HEK293 (cell line): ENCODE data around the gene PHACTR1.

Experiments
- CTCF ChIA-PET: fragments of 350-600 bp; formaldehyde crosslinking; extraction: SDS; loops from one replicate; lab custom pipeline; 2021; ENCODE audit warnings: antibody characterized with exemption; lab: Yijun Ruan, JAX
- POLR2A ChIA-PET: fragments of 300-600 bp; formaldehyde crosslinking; extraction: SDS; loops from one replicate; lab custom pipeline; 2020; ENCODE audit warnings: antibody characterized with exemption, inconsistent platforms; lab: Yijun Ruan, JAX
- H3K27ac ChIP-seq: fragments of 200-500 bp; sonication (Bioruptor generic); 2 replicates; pipeline ENCODE4 v1.5.1; 2014; ENCODE audit warnings: low read depth, low read length, control low read depth, inconsistent platforms; ENCODE audit errors: extremely low read depth
- H3K36me3 ChIP-seq, 2 experiments: fragments of 200-500 bp in 1 of 2; sonication (Bioruptor generic) in 1 of 2; 1 replicate in 1 of 2; 2 replicates in 1 of 2; pipeline ENCODE4 v1.5.1; 2014 to 2017; ENCODE audit warnings: inconsistent platforms in 2 of 2, low read length in 2 of 2; ENCODE audit not compliant: control insufficient read depth in 2 of 2, insufficient read depth in 1 of 2
- H3K4me1 ChIP-seq: fragments of 200-500 bp; sonication (Bioruptor generic); 2 replicates; pipeline ENCODE4 v1.5.1; 2014; ENCODE audit warnings: mild to moderate bottlenecking, low read length, inconsistent platforms; ENCODE audit not compliant: control insufficient read depth, insufficient read depth
- H3K4me3 ChIP-seq: 2 replicates; pipeline ENCODE4 v1.5.1; 2011; ENCODE audit warnings: low read depth, mild to moderate bottlenecking, control low read depth, low read length, moderate library complexity
- H3K9me3 ChIP-seq: fragments of 200-500 bp; sonication (Bioruptor generic); 2 replicates; pipeline ENCODE4 v1.5.1; 2014; ENCODE audit warnings: low read depth, low read length, inconsistent platforms; ENCODE audit not compliant: control insufficient read depth, insufficient read depth
- AEBP2 ChIP-seq: fragments of 450-650 bp; formaldehyde crosslinking; IDR thresholded peaks from 2 replicates; pipeline ENCODE4 v1.5.1; 2016; ENCODE audit warnings: missing biosample characterization, missing genetic modification characterization, borderline replicate concordance
- BCL11B ChIP-seq: fragments of 450-650 bp; formaldehyde crosslinking; IDR thresholded peaks from 2 replicates; pipeline ENCODE4 v1.5.1; 2016; ENCODE audit warnings: low read depth, missing biosample characterization, missing genetic modification characterization
- GLIS2 ChIP-seq: fragments of 450-650 bp; formaldehyde crosslinking; IDR thresholded peaks from 2 replicates; pipeline ENCODE4 v1.5.1; 2016; ENCODE audit warnings: missing biosample characterization, missing genetic modification characterization
- KLF1 ChIP-seq: fragments of 450-650 bp; formaldehyde crosslinking; IDR thresholded peaks from 2 replicates; pipeline ENCODE4 v1.5.1; 2016; ENCODE audit warnings: missing biosample characterization, missing genetic modification characterization
- KLF9 ChIP-seq: fragments of 450-650 bp; formaldehyde crosslinking; IDR thresholded peaks from 2 replicates; pipeline ENCODE4 v1.5.1; 2016; ENCODE audit warnings: missing biosample characterization, missing genetic modification characterization, low read depth
- SALL2 ChIP-seq: fragments of 450-650 bp; formaldehyde crosslinking; IDR thresholded peaks from 2 replicates; pipeline ENCODE4 v1.5.0; 2017; ENCODE audit warnings: missing biosample characterization, mild to moderate bottlenecking, missing genetic modification characterization, borderline replicate concordance
- SCRT1 ChIP-seq: fragments of 450-650 bp; formaldehyde crosslinking; IDR thresholded peaks from 2 replicates; pipeline ENCODE4 v1.5.1; 2016; ENCODE audit warnings: missing biosample characterization, missing genetic modification characterization, borderline replicate concordance
- ZNF211 ChIP-seq: fragments of 450-650 bp; formaldehyde crosslinking; IDR thresholded peaks from 2 replicates; pipeline ENCODE4 v1.5.1; 2016; ENCODE audit warnings: low read depth, missing biosample characterization, missing genetic modification characterization
- ZNF266 ChIP-seq: fragments of 450-650 bp; formaldehyde crosslinking; IDR thresholded peaks from 2 replicates; pipeline ENCODE4 v1.5.1; 2016; ENCODE audit warnings: missing biosample characterization, missing genetic modification characterization, low read depth
- ZNF335 ChIP-seq: fragments of 450-650 bp; formaldehyde crosslinking; conservative IDR thresholded peaks from 2 replicates; pipeline ENCODE4 v1.5.1; 2016; ENCODE audit warnings: missing biosample characterization, missing genetic modification characterization
- ZNF416 ChIP-seq: fragments of 450-650 bp; formaldehyde crosslinking; IDR thresholded peaks from 2 replicates; pipeline ENCODE4 v1.5.1; 2016; ENCODE audit warnings: missing biosample characterization, missing genetic modification characterization
- ZNF488 ChIP-seq: fragments of 450-650 bp; formaldehyde crosslinking; IDR thresholded peaks from 2 replicates; pipeline ENCODE4 v1.5.1; 2016; ENCODE audit warnings: missing biosample characterization, missing genetic modification characterization
- ZNF518A ChIP-seq: fragments of 450-650 bp; formaldehyde crosslinking; conservative IDR thresholded peaks from 2 replicates; pipeline ENCODE4 v1.5.1; 2016; ENCODE audit warnings: low read depth, missing biosample characterization, missing genetic modification characterization
- ZNF544 ChIP-seq: fragments of 450-650 bp; formaldehyde crosslinking; IDR thresholded peaks from 2 replicates; pipeline ENCODE4 v1.5.0; 2017; ENCODE audit warnings: missing biosample characterization, missing genetic modification characterization
- ZNF561 ChIP-seq: fragments of 450-650 bp; IDR thresholded peaks from 2 replicates; pipeline ENCODE4 v1.5.1; 2018; ENCODE audit warnings: missing biosample characterization, missing genetic modification characterization, borderline replicate concordance
- ZNF610 ChIP-seq: fragments of 450-650 bp; formaldehyde crosslinking; IDR thresholded peaks from 2 replicates; pipeline ENCODE4 v1.5.1; 2016; ENCODE audit warnings: missing biosample characterization, missing genetic modification characterization, borderline replicate concordance
- ZNF626 ChIP-seq: fragments of 450-650 bp; sonication (Bioruptor Pico); formaldehyde crosslinking; IDR thresholded peaks from 2 replicates; pipeline ENCODE4 v1.5.1; 2018; ENCODE audit warnings: missing biosample characterization, missing genetic modification characterization, inconsistent platforms
- ZNF830 ChIP-seq: fragments of 450-650 bp; IDR thresholded peaks from 2 replicates; pipeline ENCODE4 v1.5.0; 2018; ENCODE audit warnings: missing biosample characterization, missing genetic modification characterization, low read depth, mild to moderate bottlenecking, moderate library complexity
- ZSCAN16 ChIP-seq: fragments of 450-650 bp; formaldehyde crosslinking; IDR thresholded peaks from 2 replicates; pipeline ENCODE4 v1.5.1; 2016; ENCODE audit warnings: missing biosample characterization, missing genetic modification characterization

Gene PHACTR1

GRCh38 chr6:12952318-12952717 lies 235.8 kb downstream of the PHACTR1 start:
- CTCF ChIA-PET: no interaction called here

GRCh38 chr6:12955956-12956355 lies 239.4 kb downstream of the PHACTR1 start:
- Histone ChIP-seq H3K4me1 (no peaks in the 10 kb centered on the region), H3K27ac (no peak overlapping the region), H3K9me3 (no peaks in the 10 kb centered on the region), H3K4me3 (no peak overlapping the region), H3K36me3 (no peaks in the 10 kb centered on the region)
- POLR2A ChIA-PET: no interaction called here
- no peak for TF ChIP-seq ZNF544
- TF ChIP-seq BCL11B (tag by site-specific recombination): no peak
- no peak for TF ChIP-seq ZNF416 (tag by site-specific recombination)
- TF ChIP-seq, all 188 proteins: peak for 0
- CTCF ChIA-PET: no interaction called here

More at GRCh38 chr6:12952318-12952717, 235.8 kb downstream of the PHACTR1 start:
- no peaks in the 10 kb centered on the region for H3K4me1 ChIP-seq
- H3K27ac ChIP-seq: no peak overlapping the region
- TF ChIP-seq KLF9 (tag by site-specific recombination): no peak
- no peak for TF ChIP-seq KLF1 (tag by site-specific recombination)
- TF ChIP-seq ZNF610 (tag by site-specific recombination): no peak
- TF ChIP-seq ZSCAN16 (tag by site-specific recombination): no peak
- no peak for TF ChIP-seq ZNF626 (tag by site-specific recombination)
- no peak for TF ChIP-seq SCRT1 (tag by site-specific recombination)
- TF ChIP-seq ZNF561 (tag by site-specific recombination): no peak
- no peak for TF ChIP-seq AEBP2
- no peak for TF ChIP-seq ZNF335 (tag by site-specific recombination)
- no peak for TF ChIP-seq SALL2 (tag by site-specific recombination)
- TF ChIP-seq ZNF488 (tag by site-specific recombination): no peak
- TF ChIP-seq BCL11B (tag by site-specific recombination): no peak
- TF ChIP-seq GLIS2 (tag by site-specific recombination): no peak
- no peak for TF ChIP-seq ZNF518A (tag by site-specific recombination)
- TF ChIP-seq ZNF211: no peak
- no peak for TF ChIP-seq ZNF830
- no peak for TF ChIP-seq ZNF266 (tag by site-specific recombination)
- TF ChIP-seq, all 188 proteins: peak for 0
- no peaks in the 10 kb centered on the region; the same call in 1 of the 2 replicates for H3K9me3 ChIP-seq
- H3K36me3 ChIP-seq: no peaks in the 10 kb centered on the region
- H3K4me3 ChIP-seq: no peak overlapping the region
- POLR2A ChIA-PET: no interaction called here
